Stimulated activated CD4-positive, alpha-beta T cell treated with anti-CD3 and anti-CD28 coated beads, Interleukin-1b, Interleukin-23, amount 100 ng/mL, for 1 hour (primary cell): ENCODE data around the gene TCIRG1.
A peak's percentile ranks its signal among the peaks of the same experiment; 100 is the strongest.

Experiments used
- DNase-seq, 2 donors: peaks; one replicate each; pipeline ENCODE4 v3.0.0-alpha.2; 2020; ENCODE audit warnings: low read depth in 2 of 2

TCIRG1 gene

DNA sequence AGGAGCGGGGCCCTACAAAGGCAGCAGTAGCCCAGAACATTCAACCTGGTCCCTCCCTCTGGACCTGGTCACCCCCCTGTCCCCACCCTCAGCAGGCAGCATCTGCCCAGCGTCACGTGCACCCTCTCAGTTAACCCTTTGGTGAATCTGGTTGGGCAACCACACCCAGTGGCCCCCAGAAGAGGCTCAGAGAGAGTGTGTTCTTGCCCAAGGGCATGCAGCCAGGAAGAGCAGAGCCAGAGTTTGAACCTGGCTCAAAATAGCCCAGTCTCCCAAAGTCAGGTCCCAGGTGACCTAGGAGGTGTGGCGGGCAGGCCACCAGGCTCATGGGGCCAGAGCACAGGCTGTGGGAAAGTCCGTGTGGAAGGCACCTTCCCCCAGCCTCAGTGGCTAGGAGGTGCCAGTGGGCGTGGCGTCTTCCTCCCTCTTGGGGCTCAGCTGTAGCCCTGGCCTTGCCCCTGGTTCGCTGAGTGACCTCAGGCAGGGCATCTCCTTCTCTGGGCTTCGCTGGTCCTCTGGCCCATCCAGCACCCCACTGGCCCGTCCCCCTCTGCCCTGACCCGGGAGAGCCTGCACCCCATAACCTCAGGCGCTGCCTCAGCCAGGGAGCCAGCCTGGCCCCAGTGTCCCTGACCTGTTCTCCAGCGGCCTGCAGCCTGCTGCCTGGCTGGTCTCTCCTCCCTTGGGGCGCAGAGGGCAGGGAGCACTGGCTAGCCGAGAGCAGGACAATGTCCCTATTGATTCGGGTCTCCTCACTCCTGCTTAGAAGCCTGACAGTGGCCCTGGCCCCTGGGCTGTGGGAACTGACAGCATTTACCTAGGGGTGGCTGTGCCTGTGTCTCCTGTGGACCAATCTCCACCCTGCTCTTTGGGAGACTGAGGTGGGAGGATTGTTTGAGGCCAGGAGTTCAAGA, 21.7 kb upstream of the TCIRG1 start:
- no peak for DNase-seq

DNA sequence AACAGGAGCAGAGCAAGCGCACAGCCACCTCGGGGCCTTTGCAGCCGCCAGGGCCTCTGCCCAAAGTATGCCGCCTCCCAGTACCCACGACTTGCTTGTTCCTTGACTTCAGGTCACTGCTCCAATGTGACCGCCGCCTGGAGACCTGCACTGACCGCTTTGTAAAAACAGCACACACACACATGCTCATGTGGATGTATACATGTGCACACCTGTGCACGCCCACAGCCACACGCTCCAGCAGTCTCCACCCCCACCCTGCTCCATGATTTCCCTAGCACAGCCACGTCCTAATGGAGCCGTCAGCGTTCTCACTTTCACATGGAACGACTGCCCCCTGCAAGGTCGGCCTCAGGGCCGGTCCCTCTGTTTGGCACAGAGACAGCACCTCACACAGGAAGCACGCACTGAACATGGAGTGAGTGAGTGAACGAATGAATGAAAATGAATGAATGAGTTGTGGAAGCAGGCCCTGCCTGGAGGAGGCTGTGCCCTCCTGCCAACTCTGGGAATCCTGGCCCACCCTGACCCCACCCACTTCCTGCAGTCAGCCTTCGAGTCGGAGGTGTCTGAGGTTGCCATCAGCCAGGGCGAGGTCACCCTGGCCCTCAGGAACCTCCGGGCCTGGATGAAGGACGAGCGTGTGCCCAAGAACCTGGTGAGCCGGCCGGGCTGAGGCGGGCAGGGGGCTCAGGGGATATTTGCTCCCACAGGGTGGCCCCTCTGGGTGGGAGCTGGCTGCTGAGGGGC, 20.7 kb upstream of the TCIRG1 start:
- DNase-seq: no peak

- DNase-seq: no peak
These were observed 20.1 kb upstream of the TCIRG1 start for GRCh38 chr11:68018730-68019190.

DNA sequence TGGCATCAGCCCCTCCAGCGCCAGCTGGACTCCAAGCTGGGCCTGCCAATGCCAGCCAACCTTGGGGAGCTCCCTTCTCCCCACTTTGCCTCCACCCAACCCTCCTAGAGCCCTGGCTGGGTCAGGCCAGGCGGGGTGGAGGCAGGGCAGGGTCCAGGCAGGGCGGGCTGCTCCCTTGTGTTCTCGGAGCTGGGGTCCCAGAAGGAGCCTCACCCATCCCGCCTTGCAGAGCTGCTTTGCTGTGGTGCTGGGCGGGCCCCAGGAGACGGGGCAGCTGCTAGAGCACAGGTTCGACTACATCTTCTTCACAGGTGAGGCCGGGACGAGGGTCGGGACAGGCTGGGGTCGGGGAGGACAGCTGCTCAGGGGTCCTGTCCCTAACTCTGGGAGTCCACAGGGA, 19.3 kb upstream of the TCIRG1 start:
- no peak for DNase-seq

DNA sequence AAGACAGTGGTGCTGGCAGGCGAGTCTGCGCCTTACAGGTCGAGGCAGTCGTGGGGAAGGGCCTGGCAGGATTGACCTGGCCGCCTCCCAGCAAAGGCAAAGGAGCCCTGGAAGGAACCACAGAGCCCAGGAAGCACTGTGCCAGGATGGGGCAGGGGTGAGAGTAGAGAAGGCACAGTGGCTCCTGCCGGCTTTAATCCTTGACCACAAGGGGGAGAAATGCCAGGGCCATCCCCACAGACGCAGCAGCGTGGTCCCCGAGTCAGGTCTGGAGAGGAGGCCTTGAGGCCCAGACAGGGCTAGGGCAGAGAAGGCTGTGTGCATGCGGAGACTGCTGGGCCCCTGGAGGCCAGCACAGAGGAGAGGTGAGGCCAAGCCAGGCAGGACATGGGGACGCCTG, 18.2 kb upstream of the TCIRG1 start:
- no peak for DNase-seq

- no peak for DNase-seq
These were observed 17.5 kb upstream of the TCIRG1 start for GRCh38 chr11:68021167-68021787.

- no peak for DNase-seq
These were observed 16.3 kb upstream of the TCIRG1 start for GRCh38 chr11:68022531-68022930.

DNA sequence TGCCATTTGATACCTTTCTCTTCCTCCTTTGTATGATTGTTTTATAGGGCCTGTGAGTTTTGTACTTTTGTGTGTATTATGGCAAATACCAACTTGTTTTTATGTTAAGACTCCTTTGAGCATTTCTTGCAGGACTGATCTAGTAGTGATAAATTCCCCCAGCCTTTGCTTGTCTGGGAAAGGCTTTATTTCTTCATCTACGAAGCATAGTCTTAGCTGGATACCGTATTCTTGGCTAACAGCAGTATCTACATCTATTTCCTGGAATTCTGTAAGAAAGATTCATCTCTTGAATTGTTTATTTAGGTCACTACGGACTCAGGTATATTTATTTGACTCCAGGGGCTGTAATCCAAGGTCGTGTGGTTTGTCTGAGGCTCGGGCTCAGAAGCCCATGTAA, 14.3 kb upstream of the TCIRG1 start:
- no peak for DNase-seq

DNA sequence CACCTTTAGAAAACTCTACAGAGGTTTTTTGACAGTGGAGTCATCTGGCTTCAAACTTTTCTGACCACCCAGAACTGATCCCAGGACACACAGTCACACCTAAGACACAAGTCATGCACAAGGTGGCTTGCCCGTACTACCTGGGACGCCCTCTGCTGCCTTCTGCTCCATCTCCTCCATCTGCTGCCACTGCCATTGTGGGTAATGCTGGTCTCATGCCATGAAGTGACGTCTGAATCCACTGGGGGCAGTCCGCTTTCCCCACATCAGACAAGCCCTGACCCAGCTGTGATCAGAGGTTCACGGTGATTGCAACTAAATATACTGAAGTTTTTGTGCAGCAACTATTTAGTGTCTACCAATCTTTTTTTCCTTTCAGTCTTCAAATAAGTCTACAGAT, 13.8 kb upstream of the TCIRG1 start:
- no peak for DNase-seq

DNA sequence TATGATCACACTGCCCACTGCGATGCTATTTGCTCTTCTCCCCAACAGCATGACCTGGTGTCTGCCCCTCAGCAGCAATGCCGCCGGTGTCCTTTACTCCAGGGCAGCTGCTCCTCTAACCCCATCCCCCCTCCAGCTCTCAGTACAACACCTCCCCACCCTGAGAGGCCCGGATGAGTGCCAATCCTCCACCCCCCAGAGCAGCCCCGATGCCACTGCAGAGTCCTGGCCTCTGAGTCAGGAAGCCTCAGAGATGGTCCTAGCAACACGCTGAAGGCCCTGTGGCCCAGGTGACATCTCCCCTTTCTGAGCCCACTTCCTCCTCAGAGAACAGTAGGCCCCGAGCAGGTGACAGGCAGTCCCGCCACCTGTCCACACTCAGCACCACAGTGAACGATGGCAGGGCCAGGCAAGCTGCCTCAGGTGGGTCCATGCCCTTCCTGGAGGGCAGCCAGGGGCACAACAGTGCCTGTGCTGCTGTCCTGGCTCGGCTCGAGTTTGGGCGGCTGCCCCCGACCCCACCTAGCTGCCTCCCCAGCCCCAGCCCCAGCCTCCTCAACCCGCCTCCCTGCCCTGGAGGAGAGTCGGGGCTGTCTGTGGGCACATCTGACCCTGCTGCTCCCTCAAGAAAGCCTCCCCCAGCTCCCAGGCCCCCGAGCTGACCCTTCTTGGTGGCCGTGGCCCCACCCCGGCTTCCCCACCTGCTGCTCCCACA, 12.3 kb upstream of the TCIRG1 start:
- DNase-seq: no peak

GRCh38 chr11:68027667-68028066, 11.2 kb upstream of the TCIRG1 start:
- DNase-seq: no peak

DNA sequence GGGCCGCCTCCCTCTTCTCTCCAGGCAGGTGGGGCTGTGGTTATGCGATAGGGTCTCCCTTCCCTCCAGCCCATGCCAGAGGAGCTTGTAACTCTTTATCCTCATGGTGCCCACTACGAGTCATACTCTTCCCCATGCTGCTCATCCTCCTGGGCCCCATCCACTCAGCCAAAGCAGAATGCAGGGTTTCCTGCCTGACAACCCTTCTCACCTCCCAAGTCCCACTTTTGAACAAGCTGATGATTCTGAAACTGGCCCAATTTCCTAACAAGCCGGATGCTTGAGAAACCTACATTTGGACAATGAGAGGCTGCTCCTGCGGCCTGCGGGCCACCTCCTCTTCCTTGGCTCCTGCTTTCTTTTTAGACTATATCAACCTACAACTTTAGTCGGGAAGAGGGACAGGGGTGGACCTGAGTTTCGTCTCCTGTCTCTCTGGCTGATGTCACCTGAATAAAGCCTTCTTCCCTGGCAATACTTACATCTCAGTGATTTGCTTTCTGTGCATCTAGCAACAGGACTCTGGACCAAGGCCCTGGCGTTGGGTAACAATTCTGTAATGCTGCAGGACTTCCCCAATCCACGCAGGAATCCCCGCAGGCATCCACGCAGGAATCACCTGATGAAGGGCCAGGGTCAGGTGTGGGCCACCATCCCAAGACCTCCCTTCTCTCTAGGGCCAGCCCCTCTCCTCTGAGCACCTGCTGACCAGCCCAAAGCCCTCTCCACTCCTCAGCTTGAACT, 9.9 kb upstream of the TCIRG1 start:
- no peak for DNase-seq

DNA sequence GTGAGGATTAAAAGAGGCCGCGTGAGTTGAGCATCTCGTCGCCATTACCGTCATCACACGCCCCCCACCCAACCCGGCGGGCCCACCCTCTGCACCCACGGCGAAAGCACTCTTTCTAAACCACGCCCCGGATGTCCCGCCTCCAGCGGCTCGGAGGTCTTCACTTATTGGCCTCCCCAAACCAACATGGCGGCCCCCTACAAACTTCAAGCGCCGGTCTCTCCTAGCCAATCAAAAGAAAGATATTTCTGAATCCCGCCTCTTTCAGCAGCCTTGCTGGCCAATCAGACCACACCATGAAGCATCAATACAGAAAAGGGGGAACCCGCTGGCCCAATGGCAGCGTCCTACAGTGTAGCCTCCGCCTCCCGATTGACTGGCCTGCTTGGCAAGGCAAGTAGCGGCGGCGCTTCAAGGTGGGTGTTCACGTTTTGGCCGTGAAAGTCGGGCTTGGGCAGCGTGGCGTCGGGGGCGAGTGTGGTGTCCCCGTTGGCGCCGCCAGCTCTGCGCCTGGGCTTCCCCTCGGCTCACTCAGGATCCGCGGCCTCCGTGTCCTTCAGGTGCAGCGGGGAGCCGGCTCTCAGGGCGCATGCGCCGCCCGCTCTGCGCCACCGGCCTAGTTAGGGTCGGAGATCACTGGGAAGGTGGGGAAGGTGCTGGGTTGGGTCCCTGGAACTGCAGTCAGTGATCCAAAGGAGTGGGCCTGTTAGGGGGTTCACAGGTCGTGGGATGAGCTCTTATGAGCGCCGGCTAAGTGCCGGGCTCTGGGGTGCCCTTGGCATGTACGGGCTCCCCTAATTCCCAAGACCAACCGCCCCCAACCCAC, 8.3 kb upstream of the TCIRG1 start, which contains the start of gene NDUFS8:
NDUFS8 (plus strand) TSS at position 364 of the 826 bp plus-strand sequence. CDS start 1,471 bp downstream, outside the sequence.
- DNase-seq: peak; percentile 86 to 97

DNA sequence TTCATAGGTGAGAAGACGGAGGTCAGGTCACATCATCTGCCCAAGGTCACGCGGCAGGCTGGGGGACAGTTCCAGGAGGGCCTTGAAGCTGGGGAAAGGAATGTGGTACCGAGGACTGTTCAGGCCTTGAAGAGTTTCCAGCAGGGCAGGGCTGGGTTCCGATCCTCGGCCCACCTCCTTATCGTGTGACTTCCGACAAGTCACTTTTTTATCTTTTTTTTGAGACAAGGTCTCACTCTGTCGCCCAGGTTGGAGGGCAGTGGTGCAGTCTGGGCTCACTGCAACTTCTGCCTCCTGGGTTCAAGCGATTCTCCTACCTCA, 7.7 kb upstream of the TCIRG1 start:
- no peak for DNase-seq

- no peak for DNase-seq
These were observed 6.8 kb upstream of the TCIRG1 start for GRCh38 chr11:68032003-68032402.

- no peak for DNase-seq
These were observed 5.7 kb upstream of the TCIRG1 start for GRCh38 chr11:68032997-68033707.

DNA sequence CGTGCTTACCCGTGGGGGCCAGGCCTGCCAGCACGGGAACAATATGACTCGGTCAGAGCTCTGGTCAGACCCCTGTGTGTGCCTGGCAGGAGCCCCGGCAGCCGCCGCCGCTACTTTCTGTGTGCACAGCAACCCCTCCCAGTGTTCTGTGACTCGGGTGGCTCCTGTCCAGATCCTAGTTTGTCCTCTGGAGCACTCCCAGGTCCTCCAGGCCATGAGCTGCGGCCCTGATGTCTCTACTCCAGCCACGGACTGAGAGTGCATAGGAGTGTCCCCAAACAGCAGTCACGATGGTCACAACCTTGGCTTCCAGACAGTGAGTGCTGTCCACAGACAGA, 5.1 kb upstream of the TCIRG1 start:
- no peak for DNase-seq

DNA sequence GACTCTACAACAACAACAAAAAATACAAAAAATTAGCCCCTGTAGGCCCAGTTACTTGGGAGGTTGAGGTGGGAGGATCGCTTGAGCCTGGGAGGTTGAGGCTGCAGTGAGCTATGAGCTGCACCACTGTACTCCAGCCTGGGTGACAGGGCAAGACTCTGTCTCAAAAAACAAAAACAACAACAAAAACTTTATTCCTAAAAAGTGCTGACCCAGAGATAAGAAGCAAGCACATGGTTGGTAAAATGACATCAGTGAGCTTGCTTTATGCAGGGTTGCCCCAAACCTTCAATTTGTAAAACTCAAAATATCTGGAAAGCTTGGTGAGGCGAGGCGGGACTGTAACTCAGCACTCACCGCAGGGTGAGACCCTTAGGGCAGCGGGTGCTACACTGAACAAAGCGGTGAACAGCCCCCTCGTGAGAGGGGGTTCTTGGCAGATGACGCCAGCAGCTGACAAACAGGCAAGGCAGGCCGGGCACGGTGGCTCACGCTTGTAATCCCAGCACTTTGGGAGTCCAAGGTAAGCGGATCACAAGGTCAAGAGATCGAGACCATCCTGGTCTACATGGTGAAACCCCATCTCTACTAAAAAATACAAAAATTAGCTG, 3.5 kb upstream of the TCIRG1 start:
- no peak for DNase-seq

DNA sequence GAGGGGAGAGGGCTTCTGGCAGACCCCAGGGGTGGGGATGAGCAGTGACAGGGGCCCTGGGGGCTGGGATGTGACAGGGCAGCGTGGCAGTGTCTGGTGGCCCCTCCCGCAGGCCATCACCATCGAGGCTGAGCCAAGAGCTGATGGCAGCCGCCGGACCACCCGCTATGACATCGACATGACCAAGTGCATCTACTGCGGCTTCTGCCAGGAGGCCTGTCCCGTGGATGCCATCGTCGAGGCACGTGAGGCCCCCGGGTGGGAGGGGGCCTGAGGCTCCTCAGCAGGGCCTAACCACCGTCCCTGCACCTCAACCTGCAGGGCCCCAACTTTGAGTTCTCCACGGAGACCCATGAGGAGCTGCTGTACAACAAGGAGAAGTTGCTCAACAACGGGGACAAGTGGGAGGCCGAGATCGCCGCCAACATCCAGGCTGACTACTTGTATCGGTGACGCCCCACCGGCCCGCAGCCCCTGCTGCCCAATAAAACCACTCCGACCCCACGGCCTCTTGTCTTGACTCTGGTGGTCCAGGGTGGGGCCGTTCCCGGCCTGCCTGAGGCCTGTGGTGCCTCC, 2.6 kb upstream of the TCIRG1 start:
- no peak for DNase-seq
